K562 (cell line): Measurements from ENCODE around the gene NR1D1. TPM values are rescaled to one million over a fixed set of nuclear protein-coding genes. Genes with fewer than 3 reads are reported as not detected.
A peak's percentile ranks its signal among the peaks of the same experiment; 100 is the strongest.

Experiments used
- ATAC-seq: fragments of 200-7000 bp; cut with Tn5 transposase; 3 replicates; pipeline ENCODE4 v1.9.1; 2020; ENCODE audit warnings: moderate library complexity
- BruUV-seq: library from RNA; stranded (reverse); fragments of 400-500 nt; replicated peaks from 2 replicates; lab custom pipeline; 2021; lab: Mats Ljungman, UMichigan
- CTCF ChIA-PET: fragments of 300-600 bp; formaldehyde crosslinking; extraction: SDS; loops from one replicate; lab custom pipeline; 2021; ENCODE audit warnings: low intra/inter-chr PET ratio; lab: Yijun Ruan, JAX
- POLR2A ChIA-PET: fragments of 300-600, 350-650 bp; sonication (Branson Sonifier 250); formaldehyde crosslinking; extraction: SDS; loops from one replicate; lab custom pipeline; 2021; ENCODE audit warnings: antibody characterized with exemption, inconsistent platforms; lab: Yijun Ruan, JAX
- DNase-seq, 4 experiments: peaks; one replicate each; pipeline versions ENCODE4 v3.0.0 to v3.0.0-alpha.2; 2011 to 2018; ENCODE audit warnings: low spot score in 3 of 4, mixed read lengths in 3 of 4; ENCODE audit errors: extremely low read depth in 1 of 4
- FAIRE-seq: peaks from 2 replicates; lab custom pipeline; 2011; peaks lifted over from hg19 to GRCh38; lab: Jason Lieb, UNC
- H2AFZ ChIP-seq: 2 replicates; pipeline ENCODE4 v1.6.0; 2011; ENCODE audit warnings: low read depth, low read length, control low read depth, inconsistent platforms
- H3K27ac ChIP-seq: fragments of 200-600 bp; 3 replicates; pipeline ENCODE4 v1.8.0; 2011; ENCODE audit warnings: low read depth, mild to moderate bottlenecking, control low read depth, inconsistent platforms, low read length, moderate library complexity, mixed read lengths; ENCODE audit errors: extremely low read depth
- H3K27me3 ChIP-seq, 2 experiments: fragments of 300-600 bp in 1 of 2; 2 replicates in 1 of 2; 3 replicates in 1 of 2; pipeline versions ENCODE4 v1.6.0 to v1.8.0; 2011; ENCODE audit warnings: inconsistent platforms in 2 of 2, low read length in 2 of 2, mild to moderate bottlenecking in 1 of 2, mixed read lengths in 1 of 2, moderate library complexity in 1 of 2; ENCODE audit not compliant: control insufficient read depth in 2 of 2, insufficient read depth in 2 of 2
- H3K36me3 ChIP-seq: fragments of 300-600 bp; 3 replicates; pipeline ENCODE4 v1.8.0; 2011; ENCODE audit warnings: mild to moderate bottlenecking, low read length, inconsistent platforms; ENCODE audit not compliant: control insufficient read depth, insufficient read depth
- H3K4me1 ChIP-seq, 2 experiments: fragments of 200-600 bp in 1 of 2; replicated peaks in 1 of 2; 2 replicates in 1 of 2; 3 replicates in 1 of 2; pipeline versions ENCODE4 v1.5.1 to v1.8.0; 2011; ENCODE audit warnings: inconsistent platforms in 2 of 2, low read length in 2 of 2, mild to moderate bottlenecking in 1 of 2, mixed read lengths in 1 of 2, moderate library complexity in 1 of 2; ENCODE audit not compliant: control insufficient read depth in 2 of 2, insufficient read depth in 2 of 2
- H3K4me2 ChIP-seq: 2 replicates; pipeline ENCODE4 v1.6.1; 2011; ENCODE audit warnings: low read length, control low read depth, inconsistent platforms, mixed read lengths; ENCODE audit not compliant: insufficient read depth
- H3K4me3 ChIP-seq: fragments of 200-600 bp; sonication (generic), shearing (Covaris generic); 2 replicates; pipeline ENCODE4 v1.5.1; 2016; ENCODE audit warnings: control low read depth, inconsistent platforms
- H3K79me2 ChIP-seq: fragments of 200-600 bp; 3 replicates; pipeline ENCODE4 v1.8.0; 2011; ENCODE audit warnings: low read length, inconsistent platforms; ENCODE audit not compliant: control insufficient read depth, insufficient read depth
- H3K9ac ChIP-seq, 2 experiments: 2 replicates each; pipeline versions ENCODE4 v1.6.0 to v1.6.1; 2011; ENCODE audit warnings: low read depth in 2 of 2, low read length in 2 of 2, control low read depth in 1 of 2, inconsistent platforms in 1 of 2, mild to moderate bottlenecking in 1 of 2, mixed read lengths in 1 of 2; ENCODE audit not compliant: insufficient read depth in 1 of 2
- H3K9me1 ChIP-seq: one replicate; pipeline ENCODE4 v1.6.0; 2011; ENCODE audit warnings: inconsistent platforms, mild to moderate bottlenecking, low read length, moderate library complexity; ENCODE audit not compliant: control insufficient read depth, insufficient read depth
- H3K9me3 ChIP-seq: replicated peaks from 2 replicates; pipeline ENCODE4 v1.5.1; 2011; ENCODE audit warnings: low read depth, low read length, inconsistent platforms; ENCODE audit not compliant: control insufficient read depth, insufficient read depth
- H4K20me1 ChIP-seq: replicated peaks from 2 replicates; pipeline ENCODE4 v1.6.1; 2011; ENCODE audit warnings: low read length, inconsistent platforms, mixed read lengths; ENCODE audit not compliant: control insufficient read depth, insufficient read depth
- ARID1B ChIP-seq: fragments of 450-650 bp; IDR thresholded peaks from 2 replicates; pipeline ENCODE4 v1.6.1; 2016; ENCODE audit warnings: antibody characterized with exemption, mild to moderate bottlenecking, inconsistent platforms
- ELF4 ChIP-seq: fragments of 450-650 bp; formaldehyde crosslinking; IDR thresholded peaks from 2 replicates; pipeline ENCODE4 v1.4.0; 2022; ENCODE audit warnings: missing genetic modification characterization
- GTF2A2 ChIP-seq: IDR thresholded peaks from 2 replicates; pipeline ENCODE4 v1.6.1; 2016; ENCODE audit warnings: mild to moderate bottlenecking, missing genetic modification characterization, missing compliant biosample characterization
- HBP1 ChIP-seq: fragments of 450-650 bp; formaldehyde crosslinking; IDR thresholded peaks from 2 replicates; pipeline ENCODE4 v1.4.0; 2022; ENCODE audit warnings: missing genetic modification characterization
- HNRNPK ChIP-seq: fragments of 200-400 bp; formaldehyde crosslinking; IDR thresholded peaks from one replicate; pipeline ENCODE4 v1.6.1; 2018; ENCODE audit warnings: mild to moderate bottlenecking, low read depth, low read length; ENCODE audit not compliant: poor library complexity, severe bottlenecking
- HNRNPL ChIP-seq: fragments of 200-400 bp; formaldehyde crosslinking; IDR thresholded peaks from 2 replicates; pipeline ENCODE4 v1.6.1; 2017; ENCODE audit warnings: low read depth, mild to moderate bottlenecking, low read length
- JUNB ChIP-seq: fragments of 450-650 bp; formaldehyde crosslinking; conservative IDR thresholded peaks from 2 replicates; pipeline ENCODE4 v1.4.0; 2020; ENCODE audit warnings: mild to moderate bottlenecking
- LARP7 ChIP-seq: fragments of 450-650 bp; IDR thresholded peaks from 2 replicates; pipeline ENCODE4 v1.6.1; 2016
- MEF2A ChIP-seq: IDR thresholded peaks from 2 replicates; pipeline ENCODE4 v1.6.1; 2011; ENCODE audit warnings: low read depth, mild to moderate bottlenecking, low read length, moderate library complexity; ENCODE audit not compliant: control insufficient read depth
- MYBL2 ChIP-seq, 2 experiments: fragments of 450-650 bp in 1 of 2; sonication (generic) in 1 of 2; formaldehyde crosslinking in 1 of 2; IDR thresholded peaks; 2 replicates each; pipeline versions ENCODE4 v1.6.1 to v1.8.1; 2017 to 2022; ENCODE audit warnings: borderline replicate concordance in 1 of 2, inconsistent platforms in 1 of 2, low read depth in 1 of 2, mild to moderate bottlenecking in 1 of 2, missing genetic modification reagents in 1 of 2, moderate library complexity in 1 of 2
- MYNN ChIP-seq, 2 experiments: sonication (generic); formaldehyde crosslinking in 1 of 2; IDR thresholded peaks; 2 replicates each; pipeline versions ENCODE4 v1.5.0 to v1.6.1; 2016 to 2020; ENCODE audit warnings: antibody characterized with exemption in 1 of 2, missing genetic modification reagents in 1 of 2
- NFYB ChIP-seq: IDR thresholded peaks from 2 replicates; pipeline ENCODE4 v1.6.1; 2011; ENCODE audit warnings: mild to moderate bottlenecking, moderate library complexity; ENCODE audit not compliant: insufficient read length; ENCODE audit errors: extremely low read depth
- PTRF ChIP-seq: fragments of 450-650 bp; IDR thresholded peaks from 2 replicates; pipeline ENCODE4 v1.6.1; 2016; ENCODE audit warnings: mild to moderate bottlenecking, missing genetic modification characterization, missing compliant biosample characterization
- SMC3 ChIP-seq: conservative IDR thresholded peaks from 2 replicates; pipeline ENCODE4 v1.6.1; 2011; ENCODE audit warnings: low read depth, low read length, improper control_type of control experiment; ENCODE audit not compliant: insufficient read depth
- TEAD4 ChIP-seq, 2 experiments: sonication (generic) in 1 of 2; formaldehyde crosslinking in 1 of 2; IDR thresholded peaks; 2 replicates each; pipeline versions ENCODE4 v1.6.1 to v1.8.0; 2012 to 2022; ENCODE audit warnings: borderline replicate concordance in 1 of 2, inconsistent platforms in 1 of 2, low read length in 1 of 2, mild to moderate bottlenecking in 1 of 2, missing genetic modification reagents in 1 of 2
- YY1 ChIP-seq, 3 experiments: IDR thresholded peaks; 2 replicates each; pipeline ENCODE4 v1.6.1; 2011; ENCODE audit warnings: low read length in 2 of 3, mild to moderate bottlenecking in 2 of 3, moderate library complexity in 2 of 3, borderline replicate concordance in 1 of 3, control low read depth in 1 of 3, low read depth in 1 of 3; ENCODE audit not compliant: insufficient read depth in 3 of 3, insufficient replicate concordance in 2 of 3, control insufficient read depth in 1 of 3, insufficient read length in 1 of 3; ENCODE audit errors: extremely low read depth in 1 of 3
- WGBS: fragments of 100-300 bp; shearing (Covaris generic); methylation state at CpG from one replicate; pipeline ENCODE4 v1.1.6; 2016; ENCODE audit warnings: low coverage, mixed read lengths; ENCODE audit not compliant: insufficient coverage; ENCODE audit errors: missing lambda C conversion rate; 5-methylcytosine and 5-hydroxymethylcytosine counted together
- in situ Hi-C: fragments of 300-500 bp; cut with MboI; formaldehyde crosslinking; loops from 4 replicates; pipeline ENCODE4 v1.15.0; 2018; ENCODE audit warnings: inconsistent platforms, mixed read lengths
- intact Hi-C: fragments of 100-400 bp; cut with micrococcal nuclease; formaldehyde crosslinking; loops from 2 replicates; pipeline ENCODE4 v1.14.2; 2022
- polyA plus RNA-seq, 8 experiments: library from polyadenylated mRNA; depleted of rRNA in 4 of 8; stranded (reverse) in 5 of 8; unstranded in 3 of 8; fragments of >200 nt; fragmentation: Nextera tagmentation in 2 of 8; fragmentation: Illumina TruSeq in 1 of 8; extraction: Ambion mirVana in 2 of 8; extraction: Trizol in 1 of 8; gene quantifications; 2 replicates each; pipeline versions ENCODE4 v1.2.1 to v1.2.3, GENCODE V29; 2011 to 2014; ENCODE audit warnings: inconsistent platforms in 1 of 8, missing spikeins in 1 of 8
- total RNA-seq, 7 experiments: library from RNA; depleted of rRNA in 6 of 7; stranded (reverse); fragments of >200 nt in 6 of 7; fragmentation: Illumina TruSeq in 2 of 7; extraction: Trizol in 2 of 7; gene quantifications; 2 replicates each; pipeline versions ENCODE4 v1.2.1 to v1.2.3, GENCODE V29; 2011 to 2021; ENCODE audit warnings: low replicate concordance in 1 of 7
- TF ChIP-seq, protein P1 (sequence below): fragments of 250-450 bp; sonication (Bioruptor Pico); IDR thresholded peaks from 2 replicates; pipeline ENCODE4 v1.4.0; 2020

The NR1D1 gene
- total and polyA plus RNA-seq, 9 of the 15 experiments (the other 6 are each of a cell fraction or from before 2014, with no cell fraction given), result 0.25 to 7.7 (median 0.65) TPM

- H3K4me2 ChIP-seq, result no peak overlapping the region
- H4K20me1 ChIP-seq, result no peaks in the 10 kb centered on the region
- H3K9me1 ChIP-seq, result no peaks in the 10 kb centered on the region
- peaks cover 67% of the 10 kb centered on the region for H3K36me3 ChIP-seq
- H3K4me3 ChIP-seq, result no peak overlapping the region
- DNase-seq (no peak), FAIRE-seq (peak; percentile 90), ATAC-seq (no peak)
- no peaks in the 10 kb centered on the region for H3K79me2 ChIP-seq
- WGBS, result 77% methylated on average over 6 of the region's 6 CpGs
- no peak overlapping the region for H2AFZ ChIP-seq
- peak overlapping the region; percentile 11; the same call in 1 of the 3 replicates for H3K27ac ChIP-seq
- no peaks in the 10 kb centered on the region for H3K27me3 ChIP-seq
- POLR2A ChIA-PET, result interaction anchor here (0.7 to 1.1 kb wide), 3 partner anchors 11 to 48 kb away, joined by 3 to 8 read pairs (median 3); no protein-coding TSS in a partner anchor
- H3K9ac ChIP-seq, result no peak overlapping the region
- H3K9me3 ChIP-seq, result no peaks in the 10 kb centered on the region
- BruUV-seq, result no TSS peak
- peaks cover 0 to 25% of the 10 kb centered on the region in 2 experiments; a peak in 2 of 5 replicates for H3K4me1 ChIP-seq
- CTCF ChIA-PET, result interaction anchor here (1.2 kb wide), 1 partner anchor 74 kb away, joined by 6 read pairs; no protein-coding TSS in a partner anchor
- in situ Hi-C loops, result no loop called here
- intact Hi-C loops, result no loop called here
- TF ChIP-seq PTRF (tag) (no peak), HNRNPL (no peak), MEF2A (no peak), TEAD4 (IDR thresholded peaks at IDR 0.05; ENCODE audit: low read length) (no peak), TEAD4 (CRISPR knock-in tag; IDR thresholded peaks at IDR 0.05; ENCODE audit: borderline replicate concordance) (no peak), ARID1B (no peak), NFYB (no peak), YY1 (IDR thresholded peaks at IDR 0.05; ENCODE audit: borderline replicate concordance in 1 of 3, control insufficient read depth in 1 of 3, extremely low read depth in 1 of 3, insufficient read depth in 3 of 3, insufficient read length in 1 of 3, insufficient replicate concordance in 2 of 3, low read depth in 1 of 3, low read length in 2 of 3) (no peak), MYNN (IDR thresholded peaks at IDR 0.05) (no peak), MYNN (CRISPR knock-in tag; IDR thresholded peaks at IDR 0.05) (no peak), GTF2A2 (no peak), LARP7 (0 out of 2 replicates have a peak, but pooled peaks have one; percentile 37), MYBL2 (IDR thresholded peaks at IDR 0.05; ENCODE audit: low read depth) (peak; percentile 12; the same call in 1 of the 2 replicates), MYBL2 (CRISPR knock-in tag; IDR thresholded peaks at IDR 0.05; ENCODE audit: borderline replicate concordance) (no peak), HBP1 (CRISPR knock-in tag) (peak; percentile 71; the same call in 1 of the 2 replicates), HNRNPK (no peak), JUNB (CRISPR knock-in tag) (no peak), SMC3 (no peak), ELF4 (CRISPR knock-in tag) (peak; percentile 30; the same call in 1 of the 2 replicates)
- TF ChIP-seq, protein P1, sequence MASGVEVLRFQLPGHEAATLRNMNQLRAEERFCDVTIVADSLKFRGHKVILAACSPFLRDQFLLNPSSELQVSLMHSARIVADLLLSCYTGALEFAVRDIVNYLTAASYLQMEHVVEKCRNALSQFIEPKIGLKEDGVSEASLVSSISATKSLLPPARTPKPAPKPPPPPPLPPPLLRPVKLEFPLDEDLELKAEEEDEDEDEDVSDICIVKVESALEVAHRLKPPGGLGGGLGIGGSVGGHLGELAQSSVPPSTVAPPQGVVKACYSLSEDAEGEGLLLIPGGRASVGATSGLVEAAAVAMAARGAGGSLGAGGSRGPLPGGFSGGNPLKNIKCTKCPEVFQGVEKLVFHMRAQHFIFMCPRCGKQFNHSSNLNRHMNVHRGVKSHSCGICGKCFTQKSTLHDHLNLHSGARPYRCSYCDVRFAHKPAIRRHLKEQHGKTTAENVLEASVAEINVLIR, result no peak
Measured at GRCh38 chr17:40087049-40087794, 13.2 kb downstream of the NR1D1 start.
